Hypothalamus (tissue), 51 donors: ENCODE data around the gene ANKRD1.

ENCODE experiments used
- DNase-seq, 51 donors: peaks; one replicate each; lab custom pipeline; 2025; lab: John Stamatoyannopoulos, UW

The ANKRD1 gene

GRCh38 chr10:90865401-90865800 lies 55.5 kb downstream of the ANKRD1 start:
- no peak for DNase-seq

- DNase-seq = peak in 3 of 51 donors; percentile 1 to 14 (median 5)
Measured at GRCh38 chr10:90862908-90863514, 57.9 kb downstream of the ANKRD1 start.
